Measurements from ENCODE around the gene SLC15A1.

SLC15A1 gene

DNA sequence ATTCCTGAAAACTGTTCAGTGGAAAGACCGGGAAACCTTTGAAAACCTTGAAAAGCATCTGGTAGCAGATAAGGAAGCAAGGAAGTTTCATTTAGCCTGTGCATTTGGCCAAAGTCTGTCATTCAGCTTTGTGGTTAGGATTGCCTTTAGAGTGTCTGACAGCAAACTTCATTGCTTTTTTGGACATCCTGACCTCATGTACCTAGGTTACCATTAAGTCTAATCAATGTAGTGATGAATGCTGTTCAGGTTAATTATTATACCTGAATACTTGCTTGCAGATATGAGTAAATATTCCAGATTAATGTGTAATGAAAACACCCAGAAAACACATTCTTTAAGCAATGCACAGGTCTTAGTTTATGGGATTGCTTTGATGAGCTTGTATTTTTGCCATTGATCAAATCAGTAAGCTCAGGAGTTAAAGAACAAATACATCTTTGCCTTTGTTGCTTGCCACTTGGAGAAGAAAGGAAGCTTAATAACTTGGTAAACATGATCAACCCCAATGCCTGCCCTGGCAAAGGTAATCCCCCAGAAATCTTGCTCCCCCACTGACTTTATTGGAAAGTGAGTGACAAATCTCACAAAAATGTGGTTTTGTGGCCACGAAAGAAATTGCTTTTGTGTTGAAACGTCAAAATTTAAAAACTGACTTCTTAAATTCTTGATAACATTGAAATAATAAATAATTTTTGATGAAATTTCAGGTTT lies 87.4 kb downstream of the SLC15A1 start:
- H3K4me3 ChIP-seq (ENCODE audit: low read depth, low read length): no peak overlapping the region
- TF ChIP-seq, protein P1, sequence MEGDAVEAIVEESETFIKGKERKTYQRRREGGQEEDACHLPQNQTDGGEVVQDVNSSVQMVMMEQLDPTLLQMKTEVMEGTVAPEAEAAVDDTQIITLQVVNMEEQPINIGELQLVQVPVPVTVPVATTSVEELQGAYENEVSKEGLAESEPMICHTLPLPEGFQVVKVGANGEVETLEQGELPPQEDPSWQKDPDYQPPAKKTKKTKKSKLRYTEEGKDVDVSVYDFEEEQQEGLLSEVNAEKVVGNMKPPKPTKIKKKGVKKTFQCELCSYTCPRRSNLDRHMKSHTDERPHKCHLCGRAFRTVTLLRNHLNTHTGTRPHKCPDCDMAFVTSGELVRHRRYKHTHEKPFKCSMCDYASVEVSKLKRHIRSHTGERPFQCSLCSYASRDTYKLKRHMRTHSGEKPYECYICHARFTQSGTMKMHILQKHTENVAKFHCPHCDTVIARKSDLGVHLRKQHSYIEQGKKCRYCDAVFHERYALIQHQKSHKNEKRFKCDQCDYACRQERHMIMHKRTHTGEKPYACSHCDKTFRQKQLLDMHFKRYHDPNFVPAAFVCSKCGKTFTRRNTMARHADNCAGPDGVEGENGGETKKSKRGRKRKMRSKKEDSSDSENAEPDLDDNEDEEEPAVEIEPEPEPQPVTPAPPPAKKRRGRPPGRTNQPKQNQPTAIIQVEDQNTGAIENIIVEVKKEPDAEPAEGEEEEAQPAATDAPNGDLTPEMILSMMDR (IDR thresholded peaks at IDR 0.05; ENCODE audit: borderline replicate concordance, insufficient read depth, low read depth, low read length): no peak

DNA sequence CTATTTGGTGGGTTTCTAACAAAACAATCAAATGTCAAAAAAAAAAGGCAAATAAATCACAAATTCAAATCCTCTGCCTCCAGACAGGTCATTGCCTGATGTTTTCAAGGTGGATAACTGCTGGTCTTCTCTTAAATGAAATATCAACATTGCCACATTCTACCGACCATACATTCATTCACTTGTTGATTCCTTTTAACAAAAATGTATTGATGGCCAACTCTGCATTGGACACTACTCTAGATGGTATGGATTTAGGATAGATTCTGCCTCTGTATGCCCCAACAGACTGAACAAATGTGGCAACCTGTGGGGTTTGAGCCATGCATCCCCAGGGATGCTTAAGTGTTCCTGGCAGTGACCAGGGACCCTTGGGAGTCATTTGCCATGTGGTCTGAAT lies 88.0 kb downstream of the SLC15A1 start:
- no peak overlapping the region for H3K4me3 ChIP-seq (ENCODE audit: low read depth, low read length)
- TF ChIP-seq, protein P1 (IDR thresholded peaks at IDR 0.05; ENCODE audit: borderline replicate concordance, insufficient read depth, low read depth, low read length): no peak

GRCh38 chr13:98664047-98664446 lies 88.4 kb downstream of the SLC15A1 start:
- TF ChIP-seq, protein P1 (IDR thresholded peaks at IDR 0.05; ENCODE audit: borderline replicate concordance, insufficient read depth, low read depth, low read length): no peak
- H3K4me3 ChIP-seq (ENCODE audit: low read depth, low read length): no peak overlapping the region

- TF ChIP-seq, protein P1 (IDR thresholded peaks at IDR 0.05; ENCODE audit: borderline replicate concordance, insufficient read depth, low read depth, low read length): no peak
- no peak overlapping the region for H3K4me3 ChIP-seq (ENCODE audit: low read depth, low read length)
Measured at GRCh38 chr13:98658131-98658530, 94.3 kb downstream of the SLC15A1 start.

DNA sequence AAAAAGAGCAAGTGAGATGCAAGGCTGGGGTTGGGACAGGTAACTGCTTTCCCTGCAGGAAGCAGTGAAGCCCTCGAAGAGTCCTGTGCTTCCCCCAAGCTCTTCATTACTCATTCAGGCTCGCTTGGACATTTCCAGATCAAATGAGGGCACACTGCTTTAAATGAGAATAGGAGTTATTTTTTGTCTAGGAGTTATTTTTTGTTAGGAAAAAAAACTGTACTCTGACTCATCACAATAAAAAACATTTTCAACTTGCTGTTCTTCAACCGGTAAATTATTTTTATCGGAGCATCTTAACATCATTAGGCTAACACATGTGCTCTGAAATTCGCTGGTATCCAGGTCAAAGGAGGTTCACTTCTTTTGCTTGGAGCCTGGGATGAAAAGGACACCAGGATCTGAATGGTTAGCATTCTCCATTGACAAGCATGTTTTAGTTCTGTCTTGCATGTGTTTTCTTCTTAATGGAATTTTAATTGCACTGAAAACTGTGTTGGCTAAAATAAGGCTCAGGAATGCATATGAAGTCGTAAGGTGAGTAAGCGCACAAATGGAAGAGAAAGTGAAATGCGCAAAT lies 94.9 kb downstream of the SLC15A1 start:
- H3K4me3 ChIP-seq (ENCODE audit: low read depth, low read length): no peak overlapping the region
- TF ChIP-seq, protein P1 (IDR thresholded peaks at IDR 0.05; ENCODE audit: borderline replicate concordance, insufficient read depth, low read depth, low read length): no peak

DNA sequence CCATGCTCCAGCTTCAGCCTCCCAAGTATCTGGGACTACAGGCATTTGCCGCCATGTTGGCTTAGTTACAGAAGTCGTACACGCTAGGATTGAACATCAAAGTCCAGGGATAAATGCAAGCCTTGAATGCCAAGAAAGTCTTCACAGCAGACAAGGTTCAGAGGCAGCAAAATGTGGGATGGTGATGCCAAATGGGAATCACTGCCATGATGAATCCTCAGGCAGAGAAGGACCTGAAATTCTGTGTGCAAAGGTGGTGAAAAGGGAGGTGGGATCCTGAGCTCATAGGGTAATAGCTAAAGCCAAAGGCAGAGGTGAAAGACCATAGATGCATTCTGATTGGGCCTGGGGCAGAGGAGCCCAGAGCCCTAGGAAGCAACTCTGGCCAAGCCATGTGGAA lies 96.2 kb downstream of the SLC15A1 start:
- H3K4me3 ChIP-seq (ENCODE audit: low read depth, low read length): no peak overlapping the region
- TF ChIP-seq, protein P1 (IDR thresholded peaks at IDR 0.05; ENCODE audit: borderline replicate concordance, insufficient read depth, low read depth, low read length): no peak

DNA sequence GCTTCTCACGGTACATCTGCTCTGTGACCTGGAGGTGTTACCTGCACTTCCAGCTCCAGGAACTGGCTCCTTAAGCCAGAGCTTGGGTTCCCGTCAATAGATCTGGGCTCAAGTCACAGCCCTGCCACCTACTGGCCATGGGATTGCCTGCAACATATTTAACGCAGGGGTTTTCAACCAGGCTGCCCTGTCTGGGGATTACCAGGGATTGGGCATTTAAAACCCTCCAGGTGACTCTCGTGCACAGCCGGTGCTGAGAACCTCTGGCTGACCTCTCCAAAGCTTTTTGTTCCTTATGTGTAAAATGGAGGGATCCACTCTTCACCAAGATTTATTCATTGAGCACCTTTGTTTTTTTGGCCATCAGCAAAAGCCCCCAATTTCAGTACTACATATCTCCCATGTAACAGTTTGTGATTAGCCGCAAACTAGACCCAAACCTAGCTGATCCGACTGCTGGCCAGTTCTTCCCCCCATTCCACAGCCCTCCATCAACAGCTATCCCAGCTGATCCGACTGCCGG lies 98.9 kb downstream of the SLC15A1 start:
- TF ChIP-seq, protein P1 (IDR thresholded peaks at IDR 0.05; ENCODE audit: borderline replicate concordance, insufficient read depth, low read depth, low read length): peak; percentile 85
- H3K4me3 ChIP-seq (ENCODE audit: low read depth, low read length): no peak overlapping the region

Data from GM12875 (cell line).